Raji (cell line): ENCODE data around the gene DSCAM.

Source experiments
- POLR2A ChIP-seq: IDR thresholded peaks from 2 replicates; pipeline ENCODE4 v1.6.1; 2011; ENCODE audit warnings: low read depth, low read length, control low read depth; ENCODE audit not compliant: insufficient read depth

Gene DSCAM

DNA sequence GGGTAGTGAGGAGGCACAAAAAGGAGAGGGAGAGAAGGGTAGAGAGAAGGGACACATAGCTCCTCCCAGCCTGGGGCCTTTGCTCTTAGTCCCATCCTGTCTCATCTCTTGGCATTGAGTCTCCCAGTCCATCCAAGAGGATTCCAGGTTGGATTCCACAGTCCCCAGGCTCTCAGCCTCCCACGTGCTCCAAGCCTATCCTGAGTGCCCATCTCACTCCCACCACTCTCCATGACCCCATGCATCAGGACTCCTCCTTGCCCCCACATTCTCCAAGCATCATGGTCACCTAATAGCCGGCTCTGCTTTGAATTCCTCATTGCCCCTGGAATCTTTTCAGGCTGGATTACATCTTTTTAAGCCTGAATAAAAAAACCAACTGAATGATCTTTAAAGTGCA lies 87.9 kb downstream of the DSCAM start:
- TF ChIP-seq POLR2A = no peak

DNA sequence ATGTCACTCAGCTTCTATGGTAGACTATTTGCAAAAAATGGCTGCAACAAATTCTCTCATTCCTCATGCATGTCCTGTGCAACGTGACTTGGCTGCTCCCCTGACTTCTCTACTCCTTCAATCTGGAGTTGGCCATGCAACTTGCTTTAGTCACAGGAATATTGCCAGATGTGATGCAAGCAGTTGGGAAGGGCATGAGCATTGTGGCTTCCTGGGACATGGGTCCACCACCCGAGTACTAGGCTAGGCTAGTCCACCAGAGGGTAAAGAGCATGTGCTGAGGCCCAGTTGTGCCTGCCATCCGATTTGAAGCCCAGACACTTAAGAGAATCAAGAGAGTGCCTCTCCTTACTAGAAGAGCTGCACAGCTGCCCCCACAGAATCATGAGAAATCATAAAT lies 89.6 kb downstream of the DSCAM start:
- no peak for TF ChIP-seq POLR2A

DNA sequence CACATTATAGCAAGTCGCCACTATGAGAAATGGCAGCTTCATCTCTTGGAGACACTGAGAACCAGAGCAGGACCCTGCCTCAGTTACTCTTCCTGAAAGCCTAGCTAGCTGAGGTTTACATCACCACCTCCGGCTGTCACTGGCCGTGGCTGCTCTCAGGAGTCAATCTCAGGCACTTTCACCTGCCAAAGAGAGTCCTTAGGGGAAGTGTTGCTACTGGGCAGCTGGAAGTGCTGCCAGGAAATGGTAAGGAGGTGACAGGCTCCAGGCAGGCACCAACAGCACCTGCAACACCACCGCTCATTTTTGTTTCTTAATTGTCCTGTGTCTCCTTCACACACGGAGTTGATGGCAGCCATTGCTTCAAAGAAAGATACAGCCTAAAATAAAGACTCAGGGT lies 92.5 kb downstream of the DSCAM start:
- no peak for TF ChIP-seq POLR2A

DNA sequence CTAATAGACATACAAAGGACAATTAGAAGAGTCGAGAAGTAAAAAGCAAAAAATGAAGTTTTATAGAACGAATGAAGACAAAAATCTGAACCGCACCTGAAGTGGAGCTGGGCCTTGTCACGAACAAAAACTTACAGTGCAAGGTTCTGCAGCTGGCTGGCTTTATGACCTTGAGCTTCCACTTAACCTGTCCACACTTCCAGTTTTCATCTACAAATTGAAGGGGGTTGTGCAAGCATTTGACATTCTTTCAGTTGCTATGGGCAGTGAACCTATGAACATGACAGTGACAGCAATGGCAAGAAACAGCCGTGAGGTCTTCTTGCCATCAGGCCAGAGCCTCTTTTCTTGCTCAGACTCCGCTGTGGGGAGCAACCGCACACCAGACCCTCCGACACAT lies 93.2 kb downstream of the DSCAM start:
- no peak for TF ChIP-seq POLR2A

DNA sequence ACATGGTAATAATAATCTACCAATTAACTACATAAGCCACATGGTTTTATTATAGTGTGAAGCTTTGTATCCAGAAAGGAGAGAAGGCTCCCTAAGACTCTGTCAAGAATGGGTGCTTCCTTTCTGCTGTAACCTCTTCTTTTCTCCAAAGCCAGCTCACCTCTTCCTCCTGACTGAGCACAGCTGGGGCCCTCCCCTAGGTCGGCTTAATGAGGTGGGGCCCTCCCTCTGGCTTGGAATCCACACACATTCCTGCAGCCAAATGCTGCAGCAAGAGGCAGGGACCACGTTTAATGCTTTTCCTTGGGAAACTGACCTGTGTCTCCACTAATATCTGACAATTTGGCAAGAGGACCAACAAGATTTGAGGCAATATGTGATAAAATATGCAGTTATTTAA lies 94.8 kb downstream of the DSCAM start:
- no peak for TF ChIP-seq POLR2A

DNA sequence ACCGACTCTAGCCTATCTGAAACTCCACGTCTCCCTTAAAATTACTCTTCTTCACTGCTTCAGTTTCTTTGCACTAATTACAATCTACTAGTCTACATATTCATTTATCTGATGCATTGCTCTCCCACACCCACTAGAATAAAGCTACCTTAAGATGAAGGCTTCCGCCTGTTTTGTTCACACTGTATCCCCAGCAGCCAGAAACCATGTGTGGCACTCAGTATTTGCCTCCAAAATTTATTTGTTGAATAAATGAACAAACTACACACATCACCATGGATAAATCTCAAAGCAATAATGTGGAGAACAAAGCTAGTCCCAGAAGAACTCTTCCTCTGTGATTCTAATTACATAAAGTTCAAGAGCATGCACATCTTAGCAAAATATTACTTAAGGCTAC lies 95.7 kb downstream of the DSCAM start:
- no peak for TF ChIP-seq POLR2A

DNA sequence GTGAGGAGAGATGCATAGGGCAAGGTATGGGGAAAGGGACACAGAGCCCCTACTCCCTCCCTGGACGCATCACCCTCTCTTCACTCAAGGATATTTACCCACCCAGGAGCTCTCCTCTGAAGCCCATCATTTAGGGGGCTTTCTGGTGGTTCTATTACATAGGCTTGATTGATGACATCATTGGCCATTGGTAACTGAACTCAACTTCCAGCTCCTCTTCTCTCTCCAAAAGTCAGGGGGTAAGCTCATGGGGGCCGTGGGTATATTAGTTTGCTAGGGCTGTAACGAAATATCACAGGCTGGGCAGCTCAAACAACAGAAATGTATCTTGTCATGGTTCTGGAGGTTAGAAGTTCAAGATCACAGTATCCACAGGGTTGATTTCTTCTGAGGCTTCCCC lies 110.8 kb downstream of the DSCAM start:
- no peak for TF ChIP-seq POLR2A

DNA sequence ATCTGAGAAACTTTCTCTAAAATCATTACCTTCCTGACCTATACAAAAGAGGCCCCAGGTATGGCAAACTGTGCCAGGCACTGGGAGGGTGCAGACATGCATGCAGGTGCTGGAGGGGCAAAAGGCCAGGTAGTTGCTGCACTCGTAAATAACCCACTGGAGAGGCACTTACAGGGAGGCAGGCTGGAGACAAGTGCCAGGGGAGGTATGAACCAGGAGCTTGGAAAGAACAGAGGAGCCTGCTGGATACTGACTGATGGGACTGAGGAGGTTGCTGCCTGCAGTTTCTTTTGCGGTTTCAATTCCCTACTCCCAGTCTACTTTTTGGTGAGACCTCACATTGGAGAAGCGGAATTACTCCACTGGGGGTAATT lies 113.9 kb downstream of the DSCAM start:
- TF ChIP-seq POLR2A = no peak

DNA sequence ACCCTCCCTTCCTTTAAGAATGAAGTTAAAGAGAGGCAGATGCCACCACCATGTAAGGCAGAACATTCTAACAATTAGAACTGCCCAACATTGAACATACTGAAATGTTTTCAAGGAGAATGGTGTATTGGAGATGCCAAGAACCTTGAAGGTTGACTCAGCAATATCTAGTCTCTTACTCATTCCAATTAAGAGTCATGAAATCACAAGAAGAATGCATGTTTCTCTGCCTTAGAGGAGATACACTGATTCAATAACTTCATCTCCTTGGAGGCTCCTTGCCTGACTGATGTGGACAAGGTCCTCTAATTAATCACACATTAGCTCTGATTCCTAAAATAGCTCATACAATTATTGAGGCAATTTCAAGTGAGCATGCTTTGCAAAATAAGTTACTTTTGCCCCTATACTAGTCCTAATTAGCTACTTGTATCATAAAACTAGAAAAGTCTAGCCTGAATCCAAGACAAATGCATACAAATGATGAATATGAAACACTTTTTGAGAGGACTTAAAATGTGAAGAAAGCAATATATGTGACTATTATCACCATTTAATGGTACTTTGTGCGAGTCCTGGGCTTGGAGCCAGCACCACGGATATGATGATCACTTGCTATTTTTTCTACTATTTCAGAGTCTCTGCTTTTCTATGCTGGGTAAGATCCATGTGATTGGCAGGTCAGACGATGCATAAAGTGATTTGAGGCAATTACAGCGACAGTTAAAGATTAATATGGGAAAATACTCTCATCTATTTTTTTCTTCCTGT lies 114.5 kb downstream of the DSCAM start:
- TF ChIP-seq POLR2A = no peak

DNA sequence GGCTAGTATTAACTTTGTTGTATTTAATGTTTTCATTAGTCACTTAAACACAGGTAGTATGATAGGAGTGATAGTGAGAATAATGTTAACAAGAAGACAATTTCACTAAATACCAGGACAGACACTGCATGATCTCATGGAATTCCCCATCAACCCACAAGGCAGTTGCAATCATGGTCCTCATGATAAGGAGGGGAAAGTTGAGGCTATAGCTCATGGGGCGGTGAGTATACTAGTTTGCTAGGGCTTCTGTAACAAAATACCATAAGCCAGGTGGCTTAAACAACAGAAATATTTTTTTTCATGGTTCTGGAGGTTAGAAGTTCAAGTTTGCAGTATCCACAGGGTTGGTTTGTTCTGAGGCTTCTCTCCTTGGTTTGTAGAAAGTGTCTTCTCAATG lies 115.8 kb downstream of the DSCAM start:
- TF ChIP-seq POLR2A = no peak

DNA sequence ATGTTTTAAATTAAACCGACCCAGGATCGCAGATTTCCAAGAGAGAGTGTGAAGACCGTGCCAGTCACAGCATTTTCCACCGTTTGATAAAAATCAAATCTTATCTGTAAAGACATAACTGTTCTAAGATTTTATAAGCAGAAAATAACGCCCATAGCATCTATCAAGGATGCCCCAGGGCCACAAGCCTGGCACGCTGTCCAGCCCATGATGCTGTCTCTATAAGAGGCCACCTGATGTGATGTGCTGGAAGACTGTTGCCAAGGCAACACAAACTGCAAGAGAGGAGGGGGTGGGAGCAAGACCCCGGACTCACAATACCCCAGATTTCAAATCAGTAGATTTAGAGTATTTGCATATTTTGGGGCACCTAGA lies 116.5 kb downstream of the DSCAM start:
- TF ChIP-seq POLR2A = no peak

DNA sequence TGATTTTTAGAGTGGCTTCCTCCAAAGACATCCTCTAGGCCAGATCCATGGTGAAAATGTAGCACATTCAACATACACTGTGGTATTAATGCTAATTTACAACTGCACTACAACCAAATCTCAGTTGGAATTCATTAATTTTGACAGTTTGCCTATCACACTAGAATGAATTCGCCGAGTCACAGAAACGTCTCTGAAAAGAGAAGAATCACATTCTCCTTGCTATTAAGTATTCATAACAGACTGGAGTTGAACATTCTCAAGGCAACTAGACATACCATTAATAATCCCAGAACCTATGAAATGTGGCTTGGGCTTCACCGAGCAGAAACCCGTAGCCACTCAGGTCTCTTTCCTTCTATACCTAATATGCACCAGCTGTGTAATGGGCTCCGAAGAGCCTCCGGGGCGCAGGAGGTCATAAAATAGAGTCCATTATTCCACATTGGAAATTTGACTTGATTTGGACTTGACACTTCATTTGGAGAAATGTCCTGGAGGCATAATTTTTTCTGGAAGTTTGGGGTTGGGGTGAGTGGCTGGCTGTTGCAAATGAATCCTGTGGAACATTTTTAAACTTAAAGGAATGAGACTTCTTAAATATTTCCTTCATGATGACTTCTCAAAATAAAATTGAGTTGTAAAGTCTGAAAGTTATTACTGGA lies 117.1 kb downstream of the DSCAM start:
- no peak for TF ChIP-seq POLR2A

DNA sequence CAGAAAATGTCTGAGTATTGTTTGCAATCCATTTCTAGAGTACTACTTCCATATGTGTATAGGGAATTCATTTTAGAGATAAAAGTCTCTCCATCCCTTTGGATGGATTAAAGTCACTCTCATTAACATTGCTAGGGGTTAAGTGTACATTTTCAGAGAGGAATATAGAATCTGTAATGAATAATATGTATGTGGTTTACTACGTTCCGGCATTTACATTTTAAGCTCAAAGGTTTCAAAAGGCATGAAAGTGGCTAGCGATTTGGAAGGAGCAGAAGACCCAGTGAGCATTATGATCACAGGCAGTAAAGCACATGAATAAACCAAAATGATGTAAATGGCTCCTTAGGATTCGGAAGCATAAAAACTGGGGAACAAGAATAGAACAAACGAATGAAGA lies 123.0 kb downstream of the DSCAM start:
- TF ChIP-seq POLR2A = no peak

DNA sequence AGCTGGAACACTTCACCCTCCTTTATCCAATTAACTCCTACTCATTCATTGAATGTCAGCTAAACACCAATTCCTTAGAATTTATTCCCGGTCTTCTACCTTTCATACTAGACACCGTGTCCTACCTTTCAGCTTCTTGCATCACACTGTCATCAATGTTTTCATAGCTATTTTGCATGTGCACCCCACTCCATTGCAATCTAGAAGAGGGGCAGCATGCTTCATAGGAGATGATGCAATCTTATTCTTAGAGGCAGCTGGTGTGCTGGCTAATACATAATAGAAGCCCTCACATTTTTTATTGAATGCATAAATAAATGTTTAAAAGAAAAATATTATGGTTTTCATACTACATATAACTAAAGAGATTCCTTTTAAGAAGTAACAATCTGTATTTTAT lies 123.6 kb downstream of the DSCAM start:
- TF ChIP-seq POLR2A = no peak

DNA sequence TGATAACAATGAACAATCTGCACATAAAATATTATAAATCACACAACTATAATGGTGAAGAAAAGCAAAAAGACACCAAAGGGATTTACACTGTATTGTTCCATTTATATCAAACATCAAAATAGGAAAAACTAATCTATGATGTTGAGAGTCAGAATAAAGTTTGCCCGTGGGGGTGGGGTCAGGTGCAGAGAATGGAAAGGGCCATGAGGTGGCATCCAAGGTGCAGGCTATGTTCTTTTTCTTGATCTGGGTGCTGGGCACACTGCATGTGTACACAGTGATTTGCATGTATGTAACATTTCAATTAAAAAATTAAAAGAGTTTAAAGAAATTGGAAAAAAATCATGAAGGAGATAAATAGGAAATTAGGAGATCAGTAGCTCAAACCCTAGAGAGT lies 127.3 kb downstream of the DSCAM start:
- no peak for TF ChIP-seq POLR2A

DNA sequence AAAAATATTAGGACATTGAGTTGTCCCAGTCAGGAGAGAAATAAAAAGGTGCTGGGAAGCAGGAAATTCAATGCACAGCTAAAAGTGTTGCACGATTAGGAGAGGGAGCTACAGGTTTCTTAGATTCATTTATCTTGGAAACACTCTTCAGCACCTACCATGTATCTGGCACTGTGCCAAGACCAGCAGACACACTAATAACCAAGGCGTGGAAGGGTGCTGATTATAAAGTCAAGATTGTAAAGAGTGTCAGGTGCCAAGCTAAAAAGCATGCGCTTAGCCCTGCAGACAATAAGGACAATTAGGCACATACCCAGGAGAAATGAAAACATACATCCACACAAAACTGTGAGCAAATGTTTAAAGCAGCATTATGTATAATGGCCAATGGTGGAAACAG lies 129.9 kb downstream of the DSCAM start:
- no peak for TF ChIP-seq POLR2A

DNA sequence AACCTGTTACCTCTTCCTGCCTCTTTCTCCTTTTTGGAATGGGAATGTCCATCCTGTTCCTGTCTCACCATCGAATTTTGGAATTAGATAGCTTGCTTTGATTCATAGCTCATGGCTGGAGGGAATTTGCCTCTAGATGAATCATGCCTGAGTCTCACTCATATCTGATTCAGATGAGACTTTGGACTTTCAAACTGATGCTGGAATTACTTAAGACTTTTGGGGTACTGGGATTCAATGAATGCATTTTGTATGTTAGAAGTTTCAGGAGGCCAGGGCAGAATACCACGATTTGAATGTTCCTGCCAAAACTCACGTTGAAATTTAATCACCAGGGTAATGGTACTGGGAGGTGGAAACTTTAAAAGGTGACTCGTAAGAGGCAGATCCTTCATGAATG lies 132.4 kb downstream of the DSCAM start:
- TF ChIP-seq POLR2A = no peak

DNA sequence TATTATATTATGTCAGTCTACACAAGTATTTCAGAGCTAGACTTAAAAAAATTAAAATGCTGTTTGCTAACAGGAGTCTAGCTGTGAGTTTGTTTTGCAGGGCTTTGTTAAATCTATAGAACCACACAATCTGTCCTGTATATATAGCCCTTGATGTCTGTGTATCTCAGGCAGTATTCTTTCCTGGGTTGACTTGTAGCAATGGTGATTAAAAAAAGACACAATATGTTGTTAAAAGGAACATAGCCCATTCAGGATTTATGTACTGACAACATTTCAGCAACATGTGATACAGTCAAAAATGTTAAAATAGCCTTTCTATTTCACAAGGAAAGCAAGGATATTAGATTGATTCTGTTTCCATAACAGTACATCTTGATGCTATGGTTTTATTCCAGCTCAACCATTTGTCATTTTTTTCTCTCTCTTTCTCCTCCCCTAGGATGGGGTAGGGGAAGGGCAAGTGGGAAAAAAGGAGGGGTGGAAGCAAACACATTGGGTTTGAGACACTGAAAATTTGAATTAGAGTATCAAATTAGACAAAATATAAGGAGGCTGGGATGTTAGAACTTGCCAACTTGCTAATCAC lies 139.2 kb downstream of the DSCAM start:
- no peak for TF ChIP-seq POLR2A
